ENCODE measurements around the gene DUSP10. TPM values are rescaled to one million over a fixed set of nuclear protein-coding genes. Genes with fewer than 3 reads are reported as not detected.
A peak's percentile ranks its signal among the peaks of the same experiment; 100 is the strongest.

The DUSP10 gene
- total RNA-seq, 2 donors from 2014 or later, result 5.4 to 12.2 TPM

- Histone ChIP-seq H3K4me1 (peaks cover 81% of the 10 kb centered on the region), H3K27me3 (no peaks in the 10 kb centered on the region), H3K9me3 (no peaks in the 10 kb centered on the region), H3K4me3 (no peak overlapping the region), H3K36me3 (replicated peaks in 1 of 2; ENCODE audit: insufficient read depth in 1 of 2, low read depth in 2 of 2) (no peaks in the 10 kb centered on the region), H3K27ac (peak overlapping the region; percentile 11 to 84 (median 44))
- DNase-seq (no peak), ATAC-seq (no peak)
- 70 to 87% methylated on average over 1 of the region's 1 CpG for WGBS, 2 donors
- intact Hi-C loops (cut with DNase I), result no loop called here
- TF ChIP-seq POLR2A (IDR thresholded peaks at IDR 0.05), result no peak
- no peak for TF ChIP-seq CTCF (IDR thresholded peaks at IDR 0.05)
Measured at GRCh38 chr1:221711656-221712055, 30.2 kb downstream of the DUSP10 start.

DNA sequence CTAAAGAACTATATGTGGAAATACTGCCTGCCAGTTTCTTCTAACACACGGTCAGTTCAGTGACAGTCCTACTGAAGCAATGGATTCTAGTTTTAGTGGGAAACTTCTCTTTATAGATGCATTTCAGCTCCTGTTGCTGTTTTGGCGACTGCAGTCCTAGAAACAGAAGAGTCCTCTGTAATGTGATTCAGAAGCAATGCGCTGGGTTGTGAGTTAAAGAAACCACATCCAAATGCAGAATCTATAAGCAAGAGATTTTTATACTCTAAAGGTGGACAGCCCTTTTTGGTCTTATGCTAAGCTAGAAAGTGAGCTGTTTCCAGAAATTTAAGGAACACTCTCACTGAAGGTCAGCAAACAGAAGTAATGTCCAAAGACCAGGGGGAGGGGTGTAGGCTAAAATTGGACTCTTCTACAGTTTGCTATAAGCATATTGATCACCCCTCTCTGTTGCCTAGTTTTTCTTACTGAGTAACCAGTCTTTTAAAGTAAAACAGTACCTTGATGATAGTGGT lies 30.8 kb downstream of the DUSP10 start:
- peak in 1 of 4 donors; percentile 39 for DNase-seq
- H3K36me3 ChIP-seq (replicated peaks in 1 of 2; ENCODE audit: insufficient read depth in 1 of 2, low read depth in 2 of 2), result no peaks in the 10 kb centered on the region
- ATAC-seq, result no peak
- H3K27me3 ChIP-seq, result no peaks in the 10 kb centered on the region
- H3K27ac ChIP-seq, result peak overlapping the region; percentile 39 to 84 (median 50)
- 54 to 56% methylated on average over 3 of the region's 3 CpGs for WGBS, 2 donors
- intact Hi-C loops (cut with DNase I), result no loop called here
- no peak overlapping the region for H3K4me3 ChIP-seq
- TF ChIP-seq POLR2A (IDR thresholded peaks at IDR 0.05) (no peak), CTCF (IDR thresholded peaks at IDR 0.05) (no peak)
- peaks cover 76% of the 10 kb centered on the region for H3K4me1 ChIP-seq
- H3K9me3 ChIP-seq, result no peaks in the 10 kb centered on the region

GRCh38 chr1:221709854-221710253 lies 32.0 kb downstream of the DUSP10 start:
- ATAC-seq, result no peak
- H3K27me3 ChIP-seq, result no peaks in the 10 kb centered on the region
- peaks cover 2 to 9% of the 10 kb centered on the region in 2 donors for H3K36me3 ChIP-seq (replicated peaks in 1 of 2; ENCODE audit: insufficient read depth in 1 of 2, low read depth in 2 of 2)
- intact Hi-C loops (cut with DNase I), result no loop called here
- H3K4me3 ChIP-seq, result no peak overlapping the region
- peaks cover 63% of the 10 kb centered on the region for H3K4me1 ChIP-seq
- DNase-seq, result no peak
- H3K27ac ChIP-seq, result peak overlapping the region; percentile 44 to 84 (median 78)
- no peaks in the 10 kb centered on the region for H3K9me3 ChIP-seq
- no peak for TF ChIP-seq POLR2A (IDR thresholded peaks at IDR 0.05)
- whole genome bisulfite sequencing, 2 donors, result 96 to 97% methylated on average over 3 of the region's 3 CpGs

GRCh38 chr1:221708987-221709386 lies 32.9 kb downstream of the DUSP10 start:
- Histone ChIP-seq H3K4me1 (peaks cover 54% of the 10 kb centered on the region), H3K4me3 (no peak overlapping the region), H3K27me3 (no peaks in the 10 kb centered on the region), H3K36me3 (replicated peaks in 1 of 2; ENCODE audit: insufficient read depth in 1 of 2, low read depth in 2 of 2) (peaks cover 2 to 9% of the 10 kb centered on the region in 2 donors), H3K27ac (peak overlapping the region; percentile 44 to 84 (median 78)), H3K9me3 (no peaks in the 10 kb centered on the region)
- intact Hi-C loops (cut with DNase I), result no loop called here
- 17 to 31% methylated on average over 3 of the region's 3 CpGs for WGBS, 2 donors
- DNase-seq (peak; percentile 80 to 93 (median 87)), ATAC-seq (peak; percentile 98)
- TF ChIP-seq POLR2A (IDR thresholded peaks at IDR 0.05), result peak in 1 of 3 donors; percentile 8
- TF ChIP-seq CTCF (IDR thresholded peaks at IDR 0.05), result no peak

DNA sequence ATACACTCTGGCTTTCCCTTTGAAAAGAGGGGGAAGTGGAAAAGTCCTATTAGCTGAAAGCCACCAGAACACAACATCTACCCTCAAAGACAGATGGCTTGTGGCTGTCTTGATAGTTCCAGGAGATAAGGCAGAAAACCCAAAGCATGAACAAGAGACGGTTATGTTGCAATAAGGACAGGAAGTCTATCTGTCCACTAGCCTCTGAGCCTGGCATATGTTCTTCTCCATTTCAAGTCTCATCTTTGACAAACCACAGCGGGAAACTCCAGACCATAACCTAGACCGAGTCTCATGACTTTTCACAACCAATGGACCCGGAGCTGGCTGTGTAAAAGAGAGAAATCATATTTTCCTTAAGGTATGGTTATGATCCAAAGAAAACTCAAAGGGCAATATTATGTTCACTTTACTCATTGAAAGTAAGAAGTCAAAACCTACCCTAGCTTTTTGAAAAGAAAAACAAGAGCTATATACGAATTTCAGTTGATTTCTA lies 33.8 kb downstream of the DUSP10 start:
- Histone ChIP-seq H3K4me1 (peaks cover 54% of the 10 kb centered on the region), H3K9me3 (no peaks in the 10 kb centered on the region), H3K27me3 (no peaks in the 10 kb centered on the region), H3K36me3 (replicated peaks in 1 of 2; ENCODE audit: insufficient read depth in 1 of 2, low read depth in 2 of 2) (peaks cover 4 to 9% of the 10 kb centered on the region in 2 donors), H3K27ac (peak overlapping the region in 3 of 4 donors; percentile 71 to 84 (median 84)), H3K4me3 (no peak overlapping the region)
- WGBS, 2 donors, result 65 to 91% methylated on average over 5 of the region's 5 CpGs
- ATAC-seq, result no peak
- intact Hi-C loops (cut with DNase I), result no loop called here
- peak in 1 of 4 donors; percentile 60 for DNase-seq
- TF ChIP-seq CTCF (IDR thresholded peaks at IDR 0.05) (no peak), POLR2A (IDR thresholded peaks at IDR 0.05) (no peak)

Measured in body of pancreas (tissue), 4 donors.